Measurements from ENCODE around the gene WDR93.
"Not testable (repeated sequence)": the region's sequence is repeated elsewhere in the genome, so short reads cannot be mapped to it uniquely, and the experiment has no call there.

The WDR93 gene

DNA sequence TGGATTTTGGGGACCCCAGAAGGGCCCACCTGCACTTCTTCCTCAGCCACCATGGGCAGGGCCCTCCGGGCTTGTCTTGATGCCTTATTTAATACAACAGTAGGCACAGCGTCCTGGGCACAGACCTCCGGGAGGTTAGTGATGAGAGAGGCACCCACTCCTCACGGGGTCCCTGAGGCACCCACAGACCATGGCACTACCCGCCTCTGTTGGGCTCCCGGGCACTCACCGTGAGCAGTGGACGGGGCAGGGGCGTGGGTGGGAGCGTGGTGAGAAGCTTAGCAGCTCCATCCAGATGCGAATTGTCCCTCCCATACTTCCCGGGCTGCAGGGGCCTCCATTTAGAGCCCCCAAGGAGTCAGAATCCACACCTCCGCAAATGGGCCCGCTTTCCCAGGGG, 85.2 kb downstream of the WDR93 start:
- DNase-seq = no peak

GRCh38 chr15:89776274-89777072, 85.9 kb downstream of the WDR93 start, which contains the start of gene MESP2:
MESP2 (plus strand) TSS chr15:89776332; CDS start chr15:89776358, 26 bp downstream.
- DNase-seq = no peak

DNA sequence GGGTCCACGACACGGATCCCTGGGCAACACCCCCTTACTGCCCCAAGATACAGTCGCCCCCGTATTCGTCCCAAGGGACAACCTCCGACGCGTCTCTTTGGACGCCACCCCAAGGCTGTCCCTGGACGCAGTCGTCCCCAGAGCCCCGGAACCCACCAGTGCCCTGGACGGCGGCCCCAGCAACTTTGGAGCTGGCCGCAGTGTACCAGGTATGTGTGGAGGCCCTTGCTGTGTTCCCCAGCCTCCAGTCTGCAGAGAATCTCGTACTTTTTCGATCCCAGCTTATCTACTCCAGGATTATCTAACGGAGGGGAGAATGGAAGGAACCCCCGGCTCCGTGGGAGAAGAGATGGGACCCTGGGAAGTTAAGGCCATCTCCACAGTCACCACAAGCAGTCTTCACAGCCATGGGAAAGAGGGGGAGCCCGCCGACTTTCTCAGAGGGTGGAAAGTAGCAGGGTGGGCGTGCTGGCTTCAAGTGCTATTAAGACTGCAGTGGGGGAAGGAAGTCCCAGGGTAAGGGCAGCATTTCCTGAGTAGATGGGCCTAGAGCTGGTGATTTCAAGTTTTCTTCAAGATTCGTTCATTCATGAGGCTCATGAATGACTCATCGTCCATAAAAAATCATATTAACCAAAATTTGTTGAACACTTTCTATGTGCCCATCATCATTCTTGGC, 86.6 kb downstream of the WDR93 start:
- DNase-seq = no peak

DNA sequence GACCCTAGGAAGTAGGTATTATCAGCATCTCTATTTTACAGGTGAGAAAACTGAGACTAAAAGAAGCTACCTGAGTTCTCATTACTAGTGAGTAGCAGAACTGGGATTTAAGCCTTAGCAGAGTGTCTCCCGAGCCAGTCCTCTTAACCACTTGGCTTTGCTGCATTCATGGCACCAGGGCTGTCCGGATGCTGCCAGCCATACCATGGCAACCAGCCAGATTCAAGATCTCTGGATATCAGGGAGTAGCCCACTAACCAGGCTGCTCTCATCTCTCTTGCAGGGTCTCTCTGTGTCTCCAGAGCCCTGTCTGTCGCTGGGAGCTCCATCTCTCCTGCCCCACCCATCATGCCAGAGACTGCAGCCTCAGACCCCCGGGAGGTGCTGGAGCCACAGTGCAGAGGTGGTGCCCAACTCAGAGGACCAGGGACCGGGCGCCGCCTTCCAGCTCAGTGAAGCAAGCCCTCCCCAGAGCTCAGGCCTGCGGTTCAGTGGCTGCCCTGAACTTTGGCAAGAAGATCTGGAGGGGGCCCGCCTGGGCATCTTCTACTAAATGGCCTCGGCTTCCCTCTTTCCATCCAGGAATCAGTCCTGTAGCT, 87.3 kb downstream of the WDR93 start:
- no peak for DNase-seq

- no peak for DNase-seq
Observed at GRCh38 chr15:89778861-89779260, 88.2 kb downstream of the WDR93 start.

GRCh38 chr15:89780601-89781000, 90.0 kb downstream of the WDR93 start:
- no peak for DNase-seq

- no peak for DNase-seq
Observed at GRCh38 chr15:89781055-89781454, 90.4 kb downstream of the WDR93 start.

GRCh38 chr15:89781891-89782618, 91.4 kb downstream of the WDR93 start:
- DNase-seq = no peak

DNA sequence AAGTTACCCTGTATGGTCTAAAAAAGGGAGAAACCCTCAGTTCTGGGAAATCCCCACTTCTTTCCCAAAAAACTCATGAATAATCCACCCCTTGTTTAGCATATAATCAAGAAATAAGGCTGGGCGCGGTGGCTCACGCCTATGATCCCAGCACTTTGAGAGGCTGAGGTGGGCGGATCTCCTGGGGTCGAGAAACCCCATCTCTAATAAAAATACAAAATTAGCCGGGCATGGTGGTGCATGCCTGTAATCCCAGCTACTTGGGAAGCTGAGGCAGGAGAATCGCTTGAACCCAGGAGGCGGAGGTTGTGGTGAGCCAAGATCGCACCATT, 92.0 kb downstream of the WDR93 start:
- not testable (repeated sequence) for DNase-seq

DNA sequence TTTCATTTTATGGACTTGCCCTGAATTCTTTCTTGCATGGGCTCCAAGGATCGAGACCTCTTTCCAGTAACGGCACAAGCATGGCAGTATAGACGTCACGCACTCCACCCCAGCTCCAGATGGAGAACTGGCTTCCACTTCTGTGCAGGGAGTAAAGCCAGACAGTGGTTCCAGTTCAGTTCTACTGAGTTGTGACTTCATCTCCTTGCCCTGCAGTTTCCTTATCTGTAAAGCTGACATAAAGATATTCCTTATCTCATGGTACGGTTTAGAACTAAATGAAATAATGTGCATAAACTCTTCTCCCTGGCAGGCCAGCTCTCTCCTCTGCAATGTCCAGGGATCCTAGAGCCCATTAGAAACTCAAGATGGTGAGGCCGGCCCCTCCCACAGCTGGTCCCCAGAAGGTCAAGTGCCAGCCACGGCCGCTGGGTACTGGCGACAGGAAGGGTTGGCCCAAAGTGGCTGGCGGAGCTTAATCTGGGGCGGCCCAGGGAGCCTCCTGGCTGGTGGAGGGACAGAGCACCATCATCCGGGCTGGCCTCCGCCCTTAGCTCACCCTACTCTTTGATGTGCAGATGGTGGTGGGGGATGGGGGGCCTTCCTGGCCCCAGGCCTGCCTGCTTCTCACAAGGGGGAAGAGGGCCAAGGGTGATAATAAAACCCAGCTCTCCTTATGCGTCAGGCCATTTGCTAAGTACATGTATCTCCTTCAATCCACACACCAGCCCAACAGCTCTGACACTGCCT, 92.7 kb downstream of the WDR93 start:
- no peak for DNase-seq

DNA sequence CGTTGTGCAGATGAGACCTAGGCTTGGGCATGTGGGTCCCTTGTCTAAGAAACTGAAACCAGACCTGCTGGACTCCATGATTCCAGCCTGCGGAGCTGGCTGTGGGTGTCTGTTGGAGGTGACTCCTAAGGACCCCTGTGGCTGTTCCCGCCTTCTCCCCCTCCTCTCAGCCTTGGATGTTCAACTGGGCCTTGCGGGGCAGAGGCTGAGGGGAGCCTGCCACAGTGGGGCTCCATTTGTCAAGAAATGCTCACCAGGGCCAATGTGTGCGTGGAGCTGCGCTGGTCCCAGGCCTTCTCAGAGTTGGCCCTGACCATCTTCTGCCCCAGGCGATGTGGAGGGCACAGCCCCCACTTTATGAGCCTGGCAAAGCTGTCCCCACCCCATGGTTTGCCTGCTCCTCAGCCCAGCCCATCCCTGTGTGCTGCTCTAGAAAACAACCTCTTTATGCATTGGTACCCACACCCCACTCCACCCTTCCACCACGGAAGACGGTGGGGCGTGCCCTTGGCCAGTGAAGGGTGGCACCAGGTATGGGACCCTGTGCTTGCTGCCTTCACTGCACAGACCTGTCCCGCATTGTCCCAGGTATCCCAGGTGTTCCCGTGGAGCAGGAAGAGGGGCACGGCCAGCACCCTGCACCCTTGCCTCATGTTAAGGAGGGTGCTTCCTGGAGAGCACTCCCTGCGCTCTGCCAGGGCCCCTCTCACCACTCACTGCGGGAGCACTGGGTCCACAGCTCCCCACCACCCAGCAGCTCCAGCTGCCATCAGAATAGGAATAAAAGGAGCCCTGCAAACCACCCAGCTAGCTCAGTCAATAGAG, 93.5 kb downstream of the WDR93 start:
- no peak for DNase-seq

- no peak for DNase-seq
Observed at GRCh38 chr15:89784686-89784960, 94.0 kb downstream of the WDR93 start.

GRCh38 chr15:89785064-89785773, 94.6 kb downstream of the WDR93 start:
- no peak for DNase-seq

DNA sequence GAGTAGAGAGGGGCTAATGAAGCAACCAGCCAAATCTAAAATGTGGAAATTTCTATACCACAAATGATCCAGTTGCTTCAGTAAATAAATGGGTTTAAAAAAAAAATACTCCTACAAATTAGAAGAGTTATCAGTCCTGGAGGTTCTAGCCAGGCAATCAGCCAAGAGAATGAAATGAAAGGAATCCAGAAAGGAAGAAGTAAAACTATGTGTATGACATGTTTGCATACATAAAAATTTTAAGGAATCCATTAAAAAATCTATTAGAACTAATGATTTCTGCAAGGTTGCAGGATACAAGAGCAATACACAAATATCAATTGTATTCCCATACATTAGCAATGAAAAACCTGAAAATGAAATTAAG, 95.1 kb downstream of the WDR93 start:
- no peak for DNase-seq

- DNase-seq = no peak
Observed at GRCh38 chr15:89787944-89788343, 97.3 kb downstream of the WDR93 start.

DNA sequence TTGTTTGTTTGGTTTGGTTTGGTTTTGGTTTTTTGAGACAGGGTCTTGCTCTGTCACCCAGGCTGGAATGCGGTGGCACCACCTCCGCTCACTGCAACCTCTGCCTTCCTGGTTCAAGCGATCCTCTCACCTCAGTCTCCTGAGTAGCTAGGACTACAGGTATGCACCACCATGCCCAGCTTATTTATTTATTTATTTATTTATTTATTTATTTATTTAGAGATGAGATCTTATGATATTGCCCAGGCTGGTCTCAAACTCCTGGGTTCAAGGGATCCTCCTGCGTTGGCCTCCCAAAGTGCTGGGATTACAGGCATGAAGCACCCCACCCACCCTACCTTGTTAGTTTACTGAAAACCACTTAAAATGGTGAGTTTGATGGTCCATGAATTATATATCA, 98.0 kb downstream of the WDR93 start:
- DNase-seq = not testable (repeated sequence)

- no peak for DNase-seq
Observed at GRCh38 chr15:89790206-89790605, 99.6 kb downstream of the WDR93 start.

DNA sequence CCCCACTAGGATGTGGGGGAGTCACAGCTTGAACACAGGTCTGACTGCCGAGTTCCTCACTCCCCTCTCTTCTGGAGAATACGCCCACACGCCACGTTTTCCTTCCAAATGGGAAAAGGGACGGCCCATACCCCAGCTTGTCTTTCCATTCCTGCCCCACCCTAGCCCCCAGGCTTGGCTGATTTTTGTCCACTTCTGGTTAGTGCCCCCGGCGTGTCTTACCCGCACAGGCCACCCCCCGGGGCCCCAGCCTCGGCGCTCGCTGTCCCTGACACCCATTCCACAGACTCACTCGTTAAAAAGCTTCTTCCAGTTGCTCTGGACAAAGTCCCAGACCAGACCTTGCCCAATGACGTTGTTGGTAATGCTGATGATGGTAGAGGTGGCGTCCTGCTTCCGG, 100.0 kb downstream of the WDR93 start:
- no peak for DNase-seq

DNA sequence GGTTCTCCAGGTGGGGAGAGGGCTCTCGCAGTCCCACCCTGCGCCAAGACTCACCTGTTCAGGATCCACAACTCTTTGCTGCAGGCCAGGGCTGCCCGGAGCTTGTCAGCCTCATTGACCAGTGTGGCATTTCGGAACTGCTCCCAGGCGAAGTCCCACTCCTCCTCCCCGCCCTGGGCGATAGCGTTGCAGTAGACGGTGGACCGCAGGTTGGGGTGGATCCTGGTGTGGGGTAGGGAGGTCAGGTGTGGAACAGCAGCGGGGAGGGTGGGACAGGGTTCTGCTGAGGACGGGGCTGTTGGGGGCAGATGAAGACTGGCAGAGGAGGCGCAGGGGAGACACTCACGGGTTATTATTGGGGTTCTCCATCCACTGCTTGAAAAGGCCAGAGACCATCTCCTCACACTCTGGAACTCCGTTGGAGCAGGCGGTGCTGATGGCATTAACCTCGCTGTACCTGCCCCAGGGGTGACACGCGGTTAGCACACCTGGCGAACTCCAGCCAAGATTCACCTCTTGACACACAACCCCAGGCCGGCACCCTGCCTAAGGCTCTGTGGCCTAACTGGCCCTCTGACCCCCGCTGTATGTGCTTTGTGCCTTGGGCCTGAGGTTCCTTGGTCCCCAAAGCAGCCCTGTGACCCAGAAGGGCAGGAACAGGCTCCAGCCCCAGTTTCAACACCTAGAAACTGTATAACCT, 101.6 kb downstream of the WDR93 start:
- no peak for DNase-seq

Data from NCI-H2081 treated with DMSO at 0.1 percent for 48 hours (cell line).